NCI-H2081 treated with DMSO at 0.1 percent for 48 hours (cell line): Measurements from ENCODE around the gene LMBR1.
"Not testable (repeated sequence)": the region's sequence is repeated elsewhere in the genome, so short reads cannot be mapped to it uniquely, and the experiment has no call there.

Experiments used
- DNase-seq: peaks from one replicate; lab custom pipeline; 2025; lab: John Stamatoyannopoulos, UW

LMBR1 gene

GRCh38 chr7:156903232-156903909 is 10.4 kb upstream of the LMBR1 start:
- DNase-seq = no peak

- DNase-seq = not testable (repeated sequence)
Measured at GRCh38 chr7:156900093-156900492, 7.1 kb upstream of the LMBR1 start.

GRCh38 chr7:156898938-156899337 is 6.0 kb upstream of the LMBR1 start:
- DNase-seq = no peak

GRCh38 chr7:156897673-156898072 is 4.7 kb upstream of the LMBR1 start:
- no peak for DNase-seq

- DNase-seq = no peak
Measured at GRCh38 chr7:156896388-156897022, 3.5 kb upstream of the LMBR1 start.

- DNase-seq = no peak
Measured at GRCh38 chr7:156895024-156895780, 2.2 kb upstream of the LMBR1 start.

- no peak for DNase-seq
Measured at GRCh38 chr7:156892081-156892800, 742 bp downstream of the LMBR1 start.

- no peak for DNase-seq
Measured at GRCh38 chr7:156889746-156890145, 3.2 kb downstream of the LMBR1 start.

GRCh38 chr7:156889089-156889488 is 3.9 kb downstream of the LMBR1 start:
- DNase-seq = no peak

GRCh38 chr7:156886020-156886795 is 6.8 kb downstream of the LMBR1 start:
- no peak for DNase-seq

- DNase-seq = no peak
Measured at GRCh38 chr7:156881679-156882078, 11.3 kb downstream of the LMBR1 start.

GRCh38 chr7:156875766-156876165 is 17.2 kb downstream of the LMBR1 start:
- no peak for DNase-seq

- DNase-seq = not testable (repeated sequence)
Measured at GRCh38 chr7:156868363-156868762, 24.6 kb downstream of the LMBR1 start.

GRCh38 chr7:156865493-156865892 is 27.5 kb downstream of the LMBR1 start:
- no peak for DNase-seq

- not testable (repeated sequence) for DNase-seq
Measured at GRCh38 chr7:156862022-156862421, 31.0 kb downstream of the LMBR1 start.

- no peak for DNase-seq
Measured at GRCh38 chr7:156861212-156861611, 31.8 kb downstream of the LMBR1 start.

- not testable (repeated sequence) for DNase-seq
Measured at GRCh38 chr7:156860099-156860498, 32.9 kb downstream of the LMBR1 start.

- DNase-seq = no peak
Measured at GRCh38 chr7:156858523-156858922, 34.5 kb downstream of the LMBR1 start.

GRCh38 chr7:156857757-156858156 is 35.2 kb downstream of the LMBR1 start:
- DNase-seq = no peak

- DNase-seq = no peak
Measured at GRCh38 chr7:156854654-156855053, 38.3 kb downstream of the LMBR1 start.

- DNase-seq = no peak
Measured at GRCh38 chr7:156848979-156849378, 44.0 kb downstream of the LMBR1 start.
